IPS-15b (cell line): ENCODE measurements around the gene PLCH1.

Experiments used
- H3K27me3 ChIP-seq: one replicate; pipeline ENCODE4 v1.6.1; 2013; ENCODE audit warnings: low read length; ENCODE audit not compliant: control insufficient read depth, insufficient read depth
- H3K36me3 ChIP-seq: one replicate; pipeline ENCODE4 v1.6.1; 2013; ENCODE audit warnings: low read length; ENCODE audit not compliant: control insufficient read depth, insufficient read depth
- H3K4me1 ChIP-seq: one replicate; pipeline ENCODE4 v1.6.1; 2013; ENCODE audit warnings: mild to moderate bottlenecking, low read length; ENCODE audit not compliant: control insufficient read depth, insufficient read depth
- H3K4me3 ChIP-seq: one replicate; pipeline ENCODE4 v1.5.1; 2013; ENCODE audit warnings: low read depth, low read length
- H3K9ac ChIP-seq: one replicate; pipeline ENCODE4 v1.6.1; 2013; ENCODE audit warnings: low read depth, mild to moderate bottlenecking, low read length
- H3K9me3 ChIP-seq: one replicate; pipeline ENCODE4 v1.6.1; 2013; ENCODE audit warnings: mild to moderate bottlenecking, low read length; ENCODE audit not compliant: control insufficient read depth, insufficient read depth

PLCH1 gene

GRCh38 chr3:155377847-155378246, 367.0 kb downstream of the PLCH1 start:
- no peaks in the 10 kb centered on the region for H3K27me3 ChIP-seq
- H3K4me1 ChIP-seq: peaks cover 3% of the 10 kb centered on the region
- H3K4me3 ChIP-seq: no peak overlapping the region
- H3K9me3 ChIP-seq: no peaks in the 10 kb centered on the region
- H3K36me3 ChIP-seq: no peaks in the 10 kb centered on the region
- no peak overlapping the region for H3K9ac ChIP-seq

- H3K36me3 ChIP-seq: no peaks in the 10 kb centered on the region
- no peak overlapping the region for H3K4me3 ChIP-seq
- no peak overlapping the region for H3K9ac ChIP-seq
- H3K27me3 ChIP-seq: no peaks in the 10 kb centered on the region
- no peaks in the 10 kb centered on the region for H3K9me3 ChIP-seq
- peaks cover 5% of the 10 kb centered on the region for H3K4me1 ChIP-seq
These were observed 367.8 kb downstream of the PLCH1 start for GRCh38 chr3:155377071-155377470.

DNA sequence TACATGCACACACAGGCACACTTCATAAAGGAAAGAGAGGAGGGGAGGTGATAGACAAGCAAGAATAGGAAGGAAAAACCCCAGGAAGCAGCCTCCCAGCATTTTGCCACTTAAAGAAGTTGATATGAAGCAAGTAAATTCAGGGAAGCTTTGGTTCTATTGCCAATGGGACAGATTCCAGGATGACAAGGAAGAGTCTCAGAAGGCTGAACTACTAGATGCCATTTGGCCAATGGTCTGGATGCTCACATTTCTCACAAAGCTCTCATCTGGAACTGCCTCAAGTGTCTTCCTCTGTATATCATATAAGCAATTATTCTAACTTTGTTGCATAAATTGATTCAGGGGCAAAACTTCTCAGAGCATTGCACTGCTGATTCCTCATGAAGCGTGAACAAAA, 372.6 kb downstream of the PLCH1 start:
- H3K4me3 ChIP-seq: no peak overlapping the region
- peaks cover 36% of the 10 kb centered on the region for H3K4me1 ChIP-seq
- H3K36me3 ChIP-seq: no peaks in the 10 kb centered on the region
- no peak overlapping the region for H3K9ac ChIP-seq
- H3K9me3 ChIP-seq: no peaks in the 10 kb centered on the region
- H3K27me3 ChIP-seq: no peaks in the 10 kb centered on the region

DNA sequence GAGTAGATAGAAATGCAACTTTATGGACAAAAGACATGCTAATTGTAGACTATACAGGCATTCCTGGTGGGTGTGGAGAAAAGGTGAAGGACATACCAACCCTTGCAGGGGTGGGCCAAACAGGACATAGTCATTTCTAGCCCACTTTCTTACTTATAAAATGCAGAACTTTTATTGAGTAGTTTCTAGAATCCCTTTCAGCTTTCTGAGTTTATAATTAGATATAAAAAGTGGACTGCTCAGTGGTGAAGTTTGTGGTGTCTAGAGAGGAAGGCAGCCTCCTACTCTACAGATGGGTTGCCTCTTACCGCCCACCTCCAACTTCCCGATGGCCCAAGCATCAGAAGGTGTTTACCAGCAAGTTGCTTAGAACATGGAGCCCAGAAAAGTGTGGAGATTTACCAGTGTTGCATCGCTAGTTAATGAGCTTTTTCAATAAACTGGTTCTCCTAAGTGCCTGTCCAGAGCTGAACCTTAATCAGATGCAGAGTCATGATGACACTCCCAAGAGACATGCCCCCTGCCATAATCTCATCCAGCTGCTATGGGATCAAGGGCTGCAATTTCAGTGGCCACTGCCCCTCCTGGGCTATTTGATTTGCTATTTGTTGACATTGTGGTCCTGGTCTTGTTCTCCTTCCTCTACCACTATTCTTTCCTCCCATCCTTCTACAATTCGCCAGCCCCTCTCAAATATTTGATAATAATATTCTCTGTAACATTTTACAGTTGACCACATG, 373.9 kb downstream of the PLCH1 start:
- Histone ChIP-seq H3K9me3 (no peaks in the 10 kb centered on the region), H3K27me3 (no peaks in the 10 kb centered on the region), H3K36me3 (no peaks in the 10 kb centered on the region), H3K9ac (no peak overlapping the region), H3K4me3 (no peak overlapping the region), H3K4me1 (peaks cover 40% of the 10 kb centered on the region)

DNA sequence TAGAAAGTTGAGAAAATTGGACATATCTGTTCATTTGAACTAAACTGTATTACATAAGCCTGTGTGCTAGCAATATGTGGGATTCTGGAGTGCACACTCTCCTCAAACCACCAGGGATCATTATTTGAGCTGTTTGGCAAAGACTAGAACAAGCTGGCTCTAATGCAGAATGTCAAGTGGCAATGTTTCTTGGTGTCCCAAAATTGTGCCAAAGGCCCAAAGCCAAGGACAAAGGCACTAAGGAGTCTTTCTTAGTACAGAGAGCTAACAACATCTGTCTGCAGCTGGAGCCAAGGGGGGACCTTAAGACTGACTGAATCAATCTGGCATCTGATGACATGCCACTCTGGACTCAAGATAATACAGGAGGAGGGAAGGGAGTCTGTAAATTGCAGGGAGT, 374.7 kb downstream of the PLCH1 start:
- H3K36me3 ChIP-seq: no peaks in the 10 kb centered on the region
- peaks cover 42% of the 10 kb centered on the region for H3K4me1 ChIP-seq

DNA sequence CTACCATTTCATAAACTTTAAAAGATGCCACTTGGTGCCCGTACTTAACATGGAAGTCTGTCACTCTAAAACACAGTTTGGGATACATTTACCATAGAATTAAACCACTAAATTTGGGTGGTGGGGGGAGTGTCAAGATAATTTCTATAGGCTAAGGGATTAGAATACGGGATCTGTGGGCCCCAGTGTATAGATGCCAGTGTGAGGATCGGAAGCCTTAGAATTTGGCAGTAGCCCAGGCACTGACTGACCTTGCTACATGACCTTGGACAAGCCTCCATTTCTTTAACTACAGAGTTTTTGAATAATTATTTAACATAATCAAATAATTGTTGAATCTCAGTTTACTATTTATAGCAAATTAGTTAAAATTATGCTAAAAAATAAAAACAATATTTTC, 375.1 kb downstream of the PLCH1 start:
- Histone ChIP-seq H3K4me1 (peaks cover 47% of the 10 kb centered on the region), H3K9me3 (no peaks in the 10 kb centered on the region), H3K9ac (no peak overlapping the region), H3K4me3 (no peak overlapping the region), H3K27me3 (no peaks in the 10 kb centered on the region), H3K36me3 (no peaks in the 10 kb centered on the region)

More for the DNA sequence above, 374.7 kb downstream of the PLCH1 start:
- Histone ChIP-seq H3K4me3 (no peak overlapping the region), H3K9me3 (no peaks in the 10 kb centered on the region), H3K27me3 (no peaks in the 10 kb centered on the region), H3K9ac (no peak overlapping the region)

DNA sequence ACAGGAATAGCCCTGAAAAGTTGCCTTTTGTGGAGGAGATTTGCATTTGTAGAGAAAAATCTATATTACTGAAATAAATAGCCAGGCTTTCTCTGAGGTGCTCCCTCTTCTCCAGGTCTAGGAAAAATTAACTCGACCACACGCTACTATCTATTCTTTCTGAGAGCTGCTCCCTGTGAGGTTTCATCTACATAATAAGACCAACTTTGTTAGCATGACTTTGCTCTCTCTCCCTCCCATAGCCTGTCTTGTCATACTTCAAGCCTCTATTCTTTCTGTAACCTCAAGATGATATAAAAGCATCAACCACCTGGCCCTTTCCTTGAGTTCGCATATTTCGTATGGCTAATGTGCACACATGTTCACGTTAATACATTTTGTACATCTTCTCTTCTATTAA, 375.6 kb downstream of the PLCH1 start:
- Histone ChIP-seq H3K4me1 (peaks cover 50% of the 10 kb centered on the region), H3K4me3 (no peak overlapping the region)

DNA sequence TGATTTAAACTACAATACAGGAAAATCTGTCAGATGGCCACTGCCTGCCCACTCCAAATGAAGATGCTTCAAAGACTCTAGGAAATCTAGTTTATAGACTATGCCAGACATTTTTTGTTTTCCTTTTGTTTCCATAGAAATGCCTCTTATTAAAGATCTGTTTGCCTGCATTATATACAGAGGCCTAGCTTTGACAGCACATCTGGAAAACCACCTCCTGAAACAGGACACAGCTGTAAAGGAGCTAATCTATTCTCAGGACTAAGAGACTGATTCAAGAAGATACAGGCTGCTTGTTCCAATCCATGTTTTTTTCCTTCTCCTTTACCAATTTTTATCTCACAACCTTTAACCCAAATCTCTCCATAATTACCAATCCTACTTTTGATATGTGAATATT, 376.1 kb downstream of the PLCH1 start:
- Histone ChIP-seq H3K4me3 (no peak overlapping the region), H3K9ac (no peak overlapping the region), H3K9me3 (no peaks in the 10 kb centered on the region), H3K4me1 (peaks cover 55% of the 10 kb centered on the region), H3K36me3 (no peaks in the 10 kb centered on the region), H3K27me3 (no peaks in the 10 kb centered on the region)

More for the DNA sequence above, 375.6 kb downstream of the PLCH1 start:
- H3K36me3 ChIP-seq: no peaks in the 10 kb centered on the region
- H3K9me3 ChIP-seq: no peaks in the 10 kb centered on the region
- H3K27me3 ChIP-seq: no peaks in the 10 kb centered on the region
- no peak overlapping the region for H3K9ac ChIP-seq

GRCh38 chr3:155367506-155367905, 377.4 kb downstream of the PLCH1 start:
- H3K4me3 ChIP-seq: no peak overlapping the region
- no peaks in the 10 kb centered on the region for H3K36me3 ChIP-seq
- H3K9me3 ChIP-seq: no peaks in the 10 kb centered on the region
- no peak overlapping the region for H3K9ac ChIP-seq
- H3K27me3 ChIP-seq: no peaks in the 10 kb centered on the region
- H3K4me1 ChIP-seq: peaks cover 59% of the 10 kb centered on the region

- Histone ChIP-seq H3K4me3 (no peak overlapping the region), H3K4me1 (peaks cover 57% of the 10 kb centered on the region), H3K27me3 (peaks cover 7% of the 10 kb centered on the region), H3K9me3 (no peaks in the 10 kb centered on the region), H3K36me3 (no peaks in the 10 kb centered on the region), H3K9ac (no peak overlapping the region)
These were observed 379.6 kb downstream of the PLCH1 start for GRCh38 chr3:155365178-155365783.

GRCh38 chr3:155364492-155364891, 380.4 kb downstream of the PLCH1 start:
- no peak overlapping the region for H3K9ac ChIP-seq
- peaks cover 7% of the 10 kb centered on the region for H3K27me3 ChIP-seq
- peaks cover 55% of the 10 kb centered on the region for H3K4me1 ChIP-seq
- H3K4me3 ChIP-seq: no peak overlapping the region
- H3K36me3 ChIP-seq: no peaks in the 10 kb centered on the region
- no peaks in the 10 kb centered on the region for H3K9me3 ChIP-seq

- peaks cover 49% of the 10 kb centered on the region for H3K4me1 ChIP-seq
These were observed 381.2 kb downstream of the PLCH1 start for GRCh38 chr3:155363690-155364070.

More at GRCh38 chr3:155363690-155364070, 381.2 kb downstream of the PLCH1 start:
- Histone ChIP-seq H3K9ac (no peak overlapping the region), H3K36me3 (no peaks in the 10 kb centered on the region), H3K4me3 (no peak overlapping the region), H3K9me3 (no peaks in the 10 kb centered on the region), H3K27me3 (peaks cover 7% of the 10 kb centered on the region)
